ENCODE data around the gene AMDHD2.
"Not testable (repeated sequence)": the region's sequence is repeated elsewhere in the genome, so short reads cannot be mapped to it uniquely, and the experiment has no call there.

The AMDHD2 gene

DNA sequence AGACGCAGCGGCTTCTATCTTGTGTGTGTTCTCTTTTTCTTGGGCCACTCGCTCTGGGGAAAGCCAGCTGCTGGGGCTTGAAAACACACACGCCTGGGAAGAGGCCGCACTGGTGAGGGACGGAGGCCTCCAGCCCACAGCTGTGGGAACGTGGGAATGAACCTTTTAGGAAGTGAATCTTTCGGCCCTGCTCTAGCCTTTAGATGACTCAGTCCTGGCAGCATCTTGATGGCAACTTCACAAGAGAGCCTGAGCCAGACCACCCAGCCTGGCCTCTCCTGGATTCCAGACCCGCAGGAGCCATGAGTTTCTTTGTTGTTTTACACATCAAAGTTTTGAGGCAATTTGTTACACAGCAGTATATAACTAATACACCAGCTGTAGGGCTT lies 15.4 kb downstream of the AMDHD2 start:
- Histone ChIP-seq H3K4me1 (ENCODE audit: control insufficient read depth, insufficient read depth, low read length) (peaks cover 3% of the 10 kb centered on the region), H3K9me3 (ENCODE audit: control insufficient read depth, insufficient read depth, low read length) (no peaks in the 10 kb centered on the region), H3K36me3 (ENCODE audit: control insufficient read depth, insufficient read depth, low read length) (no peaks in the 10 kb centered on the region), H3K4me3 (ENCODE audit: low read length) (no peak overlapping the region), H3K27me3 (ENCODE audit: control insufficient read depth, insufficient read depth, low read length) (no peaks in the 10 kb centered on the region), H3K27ac (ENCODE audit: low read length) (no peak overlapping the region)
- no CpG with 5 or more reads among the region's 9 CpGs for WGBS (ENCODE audit: insufficient coverage, insufficient read length)
- no peak for DNase-seq (ENCODE audit: low read depth, low spot score)

DNA sequence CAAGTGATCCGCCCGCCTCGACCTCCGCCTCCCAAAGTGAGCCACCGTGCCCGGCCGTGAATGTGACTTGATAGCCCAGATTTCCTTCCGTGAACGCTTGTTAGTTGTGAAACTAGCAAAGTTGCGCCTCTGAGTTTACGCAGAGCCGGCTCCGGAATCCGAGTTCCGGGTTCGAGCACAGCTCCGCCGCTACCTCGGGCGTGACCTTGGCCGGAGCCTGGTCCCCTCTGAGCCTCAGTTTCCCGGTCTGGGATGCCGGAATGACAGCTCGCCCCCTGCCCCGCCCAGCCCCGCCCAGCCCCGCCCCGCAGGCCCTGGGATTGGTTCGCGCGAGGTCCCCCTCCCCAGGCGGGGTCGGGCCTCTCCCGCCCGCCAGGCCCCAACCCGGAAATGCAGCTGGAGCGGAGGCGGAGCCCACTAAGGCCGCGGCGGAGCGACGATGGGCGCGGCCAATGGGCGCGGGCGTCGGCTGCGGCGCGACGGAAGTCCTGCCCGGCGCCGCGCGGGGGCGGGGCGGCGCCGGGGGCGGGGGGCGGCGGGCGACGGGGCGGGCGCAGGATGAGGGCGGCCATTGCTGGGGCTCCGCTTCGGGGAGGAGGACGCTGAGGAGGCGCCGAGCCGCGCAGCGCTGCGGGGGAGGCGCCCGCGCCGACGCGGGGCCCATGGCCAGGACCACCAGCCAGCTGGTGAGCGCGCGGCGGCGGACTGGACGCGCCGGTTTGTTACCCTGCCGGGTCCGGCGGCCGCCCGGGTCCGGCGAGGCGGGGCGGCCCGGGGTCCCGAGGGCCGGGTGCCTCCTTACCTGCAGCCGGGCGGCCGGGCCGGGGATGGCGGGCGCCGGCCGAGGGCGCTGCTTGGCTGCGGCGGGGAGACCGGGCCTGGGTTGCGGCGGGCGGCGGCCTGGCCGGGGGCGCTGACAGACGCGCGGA lies 17.5 kb downstream of the AMDHD2 start, which contains the start of gene PDPK1:
Gene PDPK1 (plus strand): TSS at position 571 of the 929 bp plus-strand sequence. CDS start 92 bp downstream, at position 663.
- DNase-seq (ENCODE audit: low read depth, low spot score) = peak; percentile 90
- Histone ChIP-seq H3K4me1 (ENCODE audit: control insufficient read depth, insufficient read depth, low read length) (no peaks in the 10 kb centered on the region), H3K9me3 (ENCODE audit: control insufficient read depth, insufficient read depth, low read length) (no peaks in the 10 kb centered on the region), H3K27ac (ENCODE audit: low read length) (no peak within 1 kb of the TSS), H3K27me3 (ENCODE audit: control insufficient read depth, insufficient read depth, low read length) (no peaks in the 10 kb centered on the region), H3K36me3 (ENCODE audit: control insufficient read depth, insufficient read depth, low read length) (no peaks in the 10 kb centered on the region), H3K4me3 (ENCODE audit: low read length) (peak within 1 kb of the TSS; percentile 94)
- no CpG with 5 or more reads among the region's 126 CpGs for WGBS (ENCODE audit: insufficient coverage, insufficient read length)

DNA sequence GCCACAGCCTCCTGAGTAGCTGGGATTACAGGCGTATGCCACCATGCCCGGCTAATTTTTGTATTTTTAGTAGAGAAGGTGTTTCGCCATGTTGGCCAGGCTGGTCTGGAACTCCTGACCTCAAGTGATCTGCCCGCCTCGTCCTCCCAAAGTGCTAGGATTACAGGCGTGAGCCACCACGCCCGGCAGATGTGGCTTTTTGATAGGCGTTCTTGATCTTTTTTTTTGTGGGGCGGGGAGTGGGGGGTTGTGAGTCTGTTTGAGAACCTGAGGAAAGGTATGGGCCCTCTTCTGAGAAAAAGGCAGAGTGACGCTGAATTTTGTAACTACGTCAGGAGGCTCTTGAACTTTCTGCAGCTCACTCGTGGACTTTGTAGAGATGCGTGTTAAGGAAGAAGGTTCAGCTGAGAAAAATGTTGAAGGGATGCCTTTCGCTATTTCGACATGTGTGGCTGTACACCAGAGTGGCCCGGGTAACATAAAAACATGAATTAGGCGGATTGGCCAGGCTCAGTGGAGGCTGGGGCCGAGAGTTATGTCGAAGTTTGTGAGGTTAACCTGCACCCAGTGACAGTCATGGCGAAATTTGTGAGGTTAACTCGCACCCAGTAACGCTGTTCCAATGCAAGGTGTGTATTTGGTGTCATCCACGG lies 19.1 kb downstream of the AMDHD2 start:
- H3K9me3 ChIP-seq (ENCODE audit: control insufficient read depth, insufficient read depth, low read length); H3K27ac ChIP-seq (ENCODE audit: low read length); H3K4me3 ChIP-seq (ENCODE audit: low read length); DNase-seq (ENCODE audit: low read depth, low spot score); H3K4me1 ChIP-seq (ENCODE audit: control insufficient read depth, insufficient read depth, low read length); H3K36me3 ChIP-seq (ENCODE audit: control insufficient read depth, insufficient read depth, low read length); H3K27me3 ChIP-seq (ENCODE audit: control insufficient read depth, insufficient read depth, low read length): not testable (repeated sequence)
- no CpG with 5 or more reads among the region's 24 CpGs for WGBS (ENCODE audit: insufficient coverage, insufficient read length)

DNA sequence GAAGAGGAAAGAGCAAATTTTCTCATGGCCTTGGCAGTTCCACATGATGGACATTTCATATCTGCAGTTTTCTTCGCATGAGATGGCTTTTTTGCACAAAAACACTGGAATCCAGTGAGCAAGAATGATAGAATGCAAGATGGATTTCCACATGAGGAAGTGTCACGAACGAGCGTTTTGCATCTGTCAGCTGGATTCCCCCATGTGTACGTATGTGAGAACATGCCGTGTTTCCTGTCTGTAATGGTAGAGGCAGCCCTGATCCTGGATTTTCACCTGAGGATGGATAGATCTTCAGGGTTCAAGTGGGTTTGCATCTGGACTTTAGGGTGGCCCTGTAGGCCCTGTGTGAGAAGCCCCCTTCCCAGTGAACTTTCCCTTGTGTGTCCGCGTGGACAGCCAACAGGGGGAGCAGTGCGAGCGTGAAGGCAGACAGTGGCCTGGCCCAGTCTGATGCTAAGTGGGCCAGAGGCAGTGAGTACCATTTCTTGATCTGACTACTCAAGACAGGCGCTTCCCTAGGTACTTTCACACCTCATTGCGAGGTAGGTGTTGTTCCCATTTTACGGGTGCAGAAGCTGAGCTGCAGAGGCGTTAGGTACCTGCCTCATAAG lies 19.8 kb downstream of the AMDHD2 start:
- not testable (repeated sequence) for H3K27me3 ChIP-seq (ENCODE audit: control insufficient read depth, insufficient read depth, low read length); H3K36me3 ChIP-seq (ENCODE audit: control insufficient read depth, insufficient read depth, low read length); DNase-seq (ENCODE audit: low read depth, low spot score); H3K4me1 ChIP-seq (ENCODE audit: control insufficient read depth, insufficient read depth, low read length); H3K27ac ChIP-seq (ENCODE audit: low read length); H3K9me3 ChIP-seq (ENCODE audit: control insufficient read depth, insufficient read depth, low read length); H3K4me3 ChIP-seq (ENCODE audit: low read length)
- no CpG with 5 or more reads among the region's 14 CpGs for WGBS (ENCODE audit: insufficient coverage, insufficient read length)

DNA sequence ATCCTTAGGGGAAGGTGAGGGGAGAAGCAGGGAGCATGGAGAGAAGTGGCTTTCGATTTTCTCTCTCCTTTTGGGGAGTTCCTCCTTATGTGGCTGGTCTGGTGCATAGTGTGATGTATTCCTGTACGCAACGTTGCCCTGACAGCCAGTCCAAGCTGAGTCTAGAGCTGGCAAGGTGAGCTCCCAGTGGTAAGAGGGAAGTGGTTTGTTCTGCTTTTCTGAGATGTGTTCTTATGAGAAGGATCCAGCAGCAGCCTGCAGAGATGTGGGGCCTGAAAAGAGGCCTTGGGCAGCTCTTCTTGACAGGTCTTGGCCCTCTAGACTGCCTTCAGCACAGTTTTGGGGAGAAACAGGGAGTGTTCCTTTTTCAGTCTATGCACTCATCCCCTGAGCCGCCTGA lies 20.7 kb downstream of the AMDHD2 start:
- H3K4me3 ChIP-seq (ENCODE audit: low read length); DNase-seq (ENCODE audit: low read depth, low spot score); H3K27ac ChIP-seq (ENCODE audit: low read length): not testable (repeated sequence)

DNA sequence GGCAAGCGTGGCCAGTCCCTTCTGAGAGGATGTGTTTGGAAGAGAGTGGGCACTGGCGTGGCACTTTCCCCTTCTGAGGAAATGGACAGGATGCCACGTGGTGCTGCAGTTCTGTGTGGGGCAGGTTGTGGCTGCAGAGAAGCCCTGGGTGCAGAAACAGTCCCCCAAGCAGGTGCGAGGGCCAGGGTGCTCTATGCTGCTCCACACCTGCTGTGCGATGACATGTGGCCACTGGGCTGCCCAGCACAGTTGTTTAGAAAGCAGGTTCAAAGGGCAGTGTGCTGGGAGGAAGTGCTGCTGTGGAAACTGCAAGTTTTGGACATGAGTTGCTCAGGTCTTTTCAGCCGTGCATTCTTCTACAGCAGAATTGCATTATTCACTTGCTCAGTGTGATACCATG lies 21.2 kb downstream of the AMDHD2 start:
- not testable (repeated sequence) for H3K4me1 ChIP-seq (ENCODE audit: control insufficient read depth, insufficient read depth, low read length); H3K27ac ChIP-seq (ENCODE audit: low read length); H3K4me3 ChIP-seq (ENCODE audit: low read length); H3K9me3 ChIP-seq (ENCODE audit: control insufficient read depth, insufficient read depth, low read length); H3K27me3 ChIP-seq (ENCODE audit: control insufficient read depth, insufficient read depth, low read length); H3K36me3 ChIP-seq (ENCODE audit: control insufficient read depth, insufficient read depth, low read length); DNase-seq (ENCODE audit: low read depth, low spot score)
- no CpG with 5 or more reads among the region's 6 CpGs for WGBS (ENCODE audit: insufficient coverage, insufficient read length)

More for the DNA sequence above, 20.7 kb downstream of the AMDHD2 start:
- no CpG with 5 or more reads among the region's 4 CpGs for WGBS (ENCODE audit: insufficient coverage, insufficient read length)
- H3K9me3 ChIP-seq (ENCODE audit: control insufficient read depth, insufficient read depth, low read length); H3K36me3 ChIP-seq (ENCODE audit: control insufficient read depth, insufficient read depth, low read length); H3K27me3 ChIP-seq (ENCODE audit: control insufficient read depth, insufficient read depth, low read length); H3K4me1 ChIP-seq (ENCODE audit: control insufficient read depth, insufficient read depth, low read length): not testable (repeated sequence)

DNA sequence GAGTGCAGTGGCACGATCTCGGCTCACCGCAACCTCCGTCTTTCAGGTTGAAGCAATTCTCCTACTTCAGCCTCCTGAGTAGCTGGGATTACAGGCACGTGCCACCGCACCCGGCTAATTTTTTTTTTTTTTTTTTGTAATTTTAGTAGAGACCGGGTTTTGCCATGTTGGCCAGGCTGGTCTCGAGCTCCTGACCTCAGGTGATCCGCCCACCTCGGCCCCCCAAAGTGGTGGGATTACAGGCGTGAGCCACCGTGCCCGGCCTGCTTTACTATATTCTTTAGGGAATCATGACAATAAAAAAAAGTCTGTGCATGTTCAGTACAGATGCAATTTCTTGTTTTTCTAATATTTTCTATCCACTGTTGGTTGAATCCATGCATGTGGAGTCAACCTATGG lies 23.6 kb downstream of the AMDHD2 start:
- no CpG with 5 or more reads among the region's 14 CpGs for WGBS (ENCODE audit: insufficient coverage, insufficient read length)
- not testable (repeated sequence) for H3K36me3 ChIP-seq (ENCODE audit: control insufficient read depth, insufficient read depth, low read length); H3K27me3 ChIP-seq (ENCODE audit: control insufficient read depth, insufficient read depth, low read length); DNase-seq (ENCODE audit: low read depth, low spot score); H3K4me1 ChIP-seq (ENCODE audit: control insufficient read depth, insufficient read depth, low read length); H3K4me3 ChIP-seq (ENCODE audit: low read length); H3K27ac ChIP-seq (ENCODE audit: low read length); H3K9me3 ChIP-seq (ENCODE audit: control insufficient read depth, insufficient read depth, low read length)

DNA sequence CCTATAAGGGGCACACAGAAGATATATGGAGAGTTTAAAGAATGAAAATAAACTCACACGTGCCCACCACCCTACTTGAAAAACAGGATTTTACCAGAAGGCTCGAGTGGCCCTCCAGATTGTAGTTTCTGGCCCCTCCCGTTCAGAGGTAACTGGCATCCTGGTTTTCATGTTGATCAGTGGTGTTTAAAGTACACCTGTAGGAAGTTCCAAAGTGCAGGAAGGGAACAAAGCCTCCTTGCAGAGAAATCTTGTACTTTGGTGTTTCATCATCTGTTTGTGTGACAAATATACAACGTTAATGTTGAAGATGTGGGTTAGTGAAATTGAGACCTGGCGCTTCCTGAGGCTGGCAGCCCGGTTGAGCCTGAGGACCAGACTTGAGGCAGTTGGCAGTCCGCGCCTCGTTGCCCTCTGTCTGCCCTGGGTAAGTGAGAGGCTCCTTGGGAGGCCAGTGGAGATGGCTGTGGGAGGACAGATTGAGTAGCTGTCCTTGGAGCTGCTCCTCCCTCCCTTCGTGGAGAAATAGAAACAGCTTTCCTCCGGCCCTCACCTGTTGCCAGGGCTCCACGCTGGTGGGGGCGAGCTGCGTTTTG lies 30.2 kb downstream of the AMDHD2 start:
- H3K9me3 ChIP-seq (ENCODE audit: control insufficient read depth, insufficient read depth, low read length); H3K4me1 ChIP-seq (ENCODE audit: control insufficient read depth, insufficient read depth, low read length); H3K36me3 ChIP-seq (ENCODE audit: control insufficient read depth, insufficient read depth, low read length); H3K27me3 ChIP-seq (ENCODE audit: control insufficient read depth, insufficient read depth, low read length); DNase-seq (ENCODE audit: low read depth, low spot score); H3K4me3 ChIP-seq (ENCODE audit: low read length); H3K27ac ChIP-seq (ENCODE audit: low read length): not testable (repeated sequence)
- no CpG with 5 or more reads among the region's 14 CpGs for WGBS (ENCODE audit: insufficient coverage, insufficient read length)

DNA sequence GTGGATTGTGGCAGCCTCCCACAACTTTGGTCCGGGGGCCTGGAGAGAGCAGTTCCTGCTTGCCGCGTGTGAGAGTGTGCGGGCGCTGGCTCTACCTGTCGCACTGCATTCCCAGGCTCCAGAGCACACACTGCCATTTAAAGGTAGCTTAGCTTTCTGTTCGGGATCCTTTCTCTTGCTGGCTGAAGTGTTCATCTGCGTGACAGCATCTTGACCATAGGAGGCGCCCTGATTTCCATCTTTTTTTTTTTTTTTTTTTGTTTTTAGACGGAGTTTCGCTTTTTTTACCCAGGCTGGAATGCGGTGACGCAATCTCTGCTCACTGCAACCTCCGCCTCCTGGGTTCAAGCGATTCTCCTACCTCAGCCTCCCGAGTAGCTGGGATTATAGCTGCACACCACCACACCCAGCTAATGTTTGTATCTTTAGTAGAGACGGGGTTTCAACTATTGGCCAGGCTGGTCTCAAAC lies 31.3 kb downstream of the AMDHD2 start:
- H3K9me3 ChIP-seq (ENCODE audit: control insufficient read depth, insufficient read depth, low read length); H3K4me3 ChIP-seq (ENCODE audit: low read length); H3K27me3 ChIP-seq (ENCODE audit: control insufficient read depth, insufficient read depth, low read length); H3K36me3 ChIP-seq (ENCODE audit: control insufficient read depth, insufficient read depth, low read length); H3K4me1 ChIP-seq (ENCODE audit: control insufficient read depth, insufficient read depth, low read length); DNase-seq (ENCODE audit: low read depth, low spot score); H3K27ac ChIP-seq (ENCODE audit: low read length): not testable (repeated sequence)
- WGBS (ENCODE audit: insufficient coverage, insufficient read length) = no CpG with 5 or more reads among the region's 17 CpGs

DNA sequence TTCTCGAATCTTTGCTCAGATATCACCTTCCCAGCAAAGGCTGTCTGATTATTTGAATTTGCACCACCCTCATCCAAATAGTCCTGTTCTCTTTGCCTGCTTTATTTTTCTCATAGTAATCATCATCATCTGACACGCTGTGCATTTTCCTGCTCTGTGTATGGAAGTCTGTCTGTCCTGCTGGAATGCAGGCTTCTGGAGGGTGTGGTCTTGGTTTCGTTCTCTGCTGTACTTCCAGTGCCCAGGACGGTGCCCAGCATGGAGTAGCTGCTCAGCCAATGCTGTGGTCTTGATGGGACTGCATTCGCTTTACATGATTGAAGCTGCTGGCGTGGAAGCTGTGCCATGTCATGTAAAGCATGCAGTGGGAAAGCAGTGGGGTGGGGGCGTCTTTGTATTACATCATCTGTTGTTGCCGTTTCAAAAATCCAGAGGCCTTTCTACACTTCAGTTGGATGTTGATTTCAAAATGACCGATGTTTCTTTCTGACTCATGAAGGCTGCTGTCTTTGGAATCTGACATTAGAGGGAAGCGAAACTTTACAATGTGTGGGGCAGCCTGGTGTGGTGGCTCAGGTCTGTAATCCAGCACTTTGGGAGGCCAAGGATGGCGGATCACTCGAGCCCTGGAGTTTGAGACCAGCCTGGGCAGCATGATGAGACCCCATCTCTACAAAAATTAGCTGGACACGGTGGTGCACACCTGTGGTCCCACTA lies 34.7 kb downstream of the AMDHD2 start:
- not testable (repeated sequence) for DNase-seq (ENCODE audit: low read depth, low spot score); H3K9me3 ChIP-seq (ENCODE audit: control insufficient read depth, insufficient read depth, low read length); H3K4me3 ChIP-seq (ENCODE audit: low read length); H3K4me1 ChIP-seq (ENCODE audit: control insufficient read depth, insufficient read depth, low read length); H3K36me3 ChIP-seq (ENCODE audit: control insufficient read depth, insufficient read depth, low read length); H3K27ac ChIP-seq (ENCODE audit: low read length); H3K27me3 ChIP-seq (ENCODE audit: control insufficient read depth, insufficient read depth, low read length)
- no CpG with 5 or more reads among the region's 13 CpGs for WGBS (ENCODE audit: insufficient coverage, insufficient read length)
